GM18519 (cell line): ENCODE results near the gene FEV.
"Not testable (repeated sequence)": the region's sequence is repeated elsewhere in the genome, so short reads cannot be mapped to it uniquely, and the experiment has no call there.

Experiments
- ATAC-seq: cut with Tn5 transposase; IDR thresholded peaks from one replicate; pipeline ENCODE4 v1.9.1; 2021; ENCODE audit warnings: mild to moderate bottlenecking, moderate library complexity; ENCODE audit not compliant: unreplicated experiment, low FRiP score

FEV gene

GRCh38 chr2:218953366-218953954 lies 31.5 kb downstream of the FEV start:
- ATAC-seq, result no peak

- ATAC-seq, result no peak
Observed at GRCh38 chr2:218952160-218952559, 32.8 kb downstream of the FEV start.

- no peak for ATAC-seq
Observed at GRCh38 chr2:218946621-218947020, 38.4 kb downstream of the FEV start.

GRCh38 chr2:218944759-218945404 lies 40.1 kb downstream of the FEV start:
- ATAC-seq, result no peak

- ATAC-seq, result not testable (repeated sequence)
Observed at GRCh38 chr2:218931751-218932150, 53.2 kb downstream of the FEV start.
